Stimulated activated effector memory CD8-positive, alpha-beta T cell treated with anti-CD3 and anti-CD28 coated beads, Interleukin-12 subunit alpha, Interleukin-12 subunit beta, amount 100 ng/mL, for 72 hours (primary cell): Measurements from ENCODE around the gene GSTT4.
A peak's percentile ranks its signal among the peaks of the same experiment; 100 is the strongest.
"Not testable (repeated sequence)": the region's sequence is repeated elsewhere in the genome, so short reads cannot be mapped to it uniquely, and the experiment has no call there.

Experiments
- ATAC-seq: fragments of 150-1000 bp; cut with Tn5 transposase; 2 replicates; pipeline ENCODE4 v1.10.0; 2021
- DNase-seq, 2 donors: peaks; one replicate each; pipeline ENCODE4 v3.0.0; 2021 to 2022; ENCODE audit warnings: low spot score in 2 of 2
- H3K27ac Mint-ChIP-seq: one replicate; pipeline ENCODE4 v1.8.0; 2022; ENCODE audit warnings: mild to moderate bottlenecking, mixed read lengths
- H3K36me3 Mint-ChIP-seq: one replicate; pipeline ENCODE4 v1.8.0; 2022; ENCODE audit warnings: mild to moderate bottlenecking, mixed read lengths
- H3K4me1 Mint-ChIP-seq: one replicate; pipeline ENCODE4 v1.8.0; 2022; ENCODE audit warnings: mixed read lengths
- H3K4me3 Mint-ChIP-seq: one replicate; pipeline ENCODE4 v1.8.0; 2022; ENCODE audit warnings: mild to moderate bottlenecking, mixed read lengths
- H3K9me3 Mint-ChIP-seq: one replicate; pipeline ENCODE4 v1.8.0; 2022; ENCODE audit warnings: mixed read lengths

The GSTT4 gene

DNA sequence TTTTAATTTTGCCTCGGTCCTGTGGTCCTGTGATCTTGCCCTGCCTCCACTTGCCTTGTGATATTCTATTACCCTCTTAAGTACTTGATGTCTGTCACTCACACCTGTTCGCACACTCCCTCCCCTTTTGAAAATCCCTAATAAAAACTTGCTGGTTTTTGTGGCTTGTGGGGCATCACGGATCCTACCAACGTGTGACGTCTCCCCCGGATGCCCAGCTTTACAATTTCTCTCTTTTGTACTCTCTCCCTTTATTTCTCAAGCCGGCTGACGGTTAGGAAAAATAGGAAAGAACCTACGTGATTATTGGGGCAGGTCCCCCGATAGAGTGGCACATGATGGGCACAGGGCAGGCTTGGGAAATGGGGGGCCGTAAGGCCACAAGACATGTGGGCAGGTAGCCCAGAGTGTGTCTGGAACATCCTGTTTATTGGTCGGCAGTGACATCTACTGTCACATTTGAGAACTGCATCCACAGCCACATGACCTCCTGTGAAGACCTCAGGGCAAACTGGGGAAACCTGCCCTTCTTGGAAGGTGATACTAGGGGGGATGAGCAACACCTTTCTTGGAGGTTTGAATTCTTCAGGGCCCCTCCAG lies 48.9 kb downstream of the GSTT4 start:
- H3K36me3 Mint-ChIP-seq, H3K4me3 Mint-ChIP-seq, H3K9me3 Mint-ChIP-seq, H3K27ac Mint-ChIP-seq: not testable (repeated sequence)
- peaks cover 16% of the 10 kb centered on the region for H3K4me1 Mint-ChIP-seq
- ATAC-seq (peak; percentile 86), DNase-seq (peak; percentile 89)

DNA sequence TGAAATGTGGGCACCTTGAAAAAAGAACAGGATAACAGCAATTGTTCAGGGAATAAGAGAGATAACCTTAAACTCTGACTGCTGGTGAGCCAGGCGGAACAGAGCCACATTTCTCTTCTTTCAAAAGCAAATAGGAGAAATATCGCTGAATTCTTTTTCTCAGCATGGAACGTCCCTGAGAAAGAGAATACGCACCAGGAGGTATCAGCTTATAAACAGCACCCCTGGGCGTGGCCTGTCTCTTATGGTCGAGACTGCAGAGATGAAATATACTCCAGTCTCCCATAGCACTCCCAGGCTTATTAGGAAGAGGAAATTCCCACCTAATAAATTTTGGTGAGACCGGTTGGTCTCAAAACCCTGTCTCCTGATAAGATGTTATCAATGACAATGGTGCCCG lies 49.4 kb downstream of the GSTT4 start:
- H3K27ac Mint-ChIP-seq, ATAC-seq, H3K36me3 Mint-ChIP-seq, H3K9me3 Mint-ChIP-seq, H3K4me3 Mint-ChIP-seq, DNase-seq: not testable (repeated sequence)
- H3K4me1 Mint-ChIP-seq = peaks cover 16% of the 10 kb centered on the region

DNA sequence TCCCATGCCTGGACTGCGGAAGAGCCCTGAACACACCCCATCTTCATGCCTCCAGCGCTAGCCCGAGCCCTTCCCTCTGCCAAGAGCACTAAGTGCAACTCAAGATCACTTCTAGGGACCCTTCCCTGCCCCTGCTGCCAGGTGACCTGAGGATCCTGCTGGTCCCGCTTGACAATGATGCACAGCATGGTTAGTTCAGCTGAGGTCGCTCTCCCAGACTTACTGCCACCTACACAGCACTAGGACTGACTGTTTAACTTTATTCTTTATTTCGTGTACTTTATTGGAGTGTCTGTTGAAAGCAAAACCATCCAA lies 50.3 kb downstream of the GSTT4 start:
- peaks cover 16% of the 10 kb centered on the region for H3K4me1 Mint-ChIP-seq
- not testable (repeated sequence) for ATAC-seq, H3K9me3 Mint-ChIP-seq, H3K36me3 Mint-ChIP-seq, DNase-seq, H3K4me3 Mint-ChIP-seq
- peak overlapping the region; percentile 5 for H3K27ac Mint-ChIP-seq

DNA sequence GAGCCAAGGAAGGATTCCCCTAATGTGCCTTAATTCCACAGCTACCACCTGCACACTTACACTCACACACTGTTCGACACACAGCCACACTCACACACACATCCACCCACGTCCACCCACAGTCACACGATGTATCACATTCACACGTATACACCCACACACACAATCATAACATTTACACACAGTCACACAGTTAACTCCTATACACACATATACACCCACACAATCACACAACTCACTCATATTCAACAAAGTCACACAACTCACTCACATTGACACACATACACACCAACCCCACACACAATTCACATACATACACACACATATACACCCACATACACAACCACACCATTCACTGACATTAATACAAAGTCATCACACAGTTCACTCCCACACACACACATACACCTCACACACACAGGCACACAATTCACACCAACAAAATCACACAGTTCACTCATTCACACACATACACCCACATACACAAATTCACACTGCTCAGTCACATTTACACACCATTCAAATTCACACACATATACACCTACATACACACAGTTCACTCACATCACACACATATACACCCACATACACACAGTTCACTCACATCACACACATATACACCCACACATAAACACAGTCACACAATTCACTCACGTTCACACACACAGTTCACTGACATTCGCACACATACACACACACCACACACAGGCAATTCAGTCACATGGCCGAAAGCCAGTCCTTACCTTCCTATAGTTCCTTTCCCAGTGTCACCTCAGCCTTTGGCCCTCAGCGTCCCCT lies 50.9 kb downstream of the GSTT4 start:
- DNase-seq, H3K9me3 Mint-ChIP-seq, H3K36me3 Mint-ChIP-seq, H3K4me3 Mint-ChIP-seq, ATAC-seq: not testable (repeated sequence)
- Mint-ChIP-seq H3K4me1 (peaks cover 16% of the 10 kb centered on the region), H3K27ac (peak overlapping the region; percentile 5)

DNA sequence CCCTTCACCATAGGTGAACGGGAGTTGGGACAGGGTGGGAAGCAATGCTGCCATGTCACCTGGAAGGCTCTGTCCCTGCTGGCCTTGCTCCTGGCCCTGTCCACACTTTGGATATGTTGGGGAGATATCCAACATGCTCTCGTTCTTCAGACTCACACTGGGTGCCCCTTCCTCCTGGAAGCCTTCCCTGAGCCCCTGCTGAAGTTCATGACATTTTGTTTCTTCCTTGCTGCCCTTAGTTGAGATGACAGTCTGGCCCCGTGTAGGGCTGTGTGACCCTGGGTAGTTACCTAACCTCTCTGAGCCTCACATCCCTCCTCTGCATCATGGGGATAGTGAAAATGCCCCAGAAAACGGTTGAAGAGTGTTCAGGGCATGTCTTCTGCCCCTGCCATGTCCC lies 51.8 kb downstream of the GSTT4 start:
- H3K4me3 Mint-ChIP-seq, H3K27ac Mint-ChIP-seq, H3K9me3 Mint-ChIP-seq, ATAC-seq, DNase-seq, H3K36me3 Mint-ChIP-seq: not testable (repeated sequence)
- peaks cover 16% of the 10 kb centered on the region for H3K4me1 Mint-ChIP-seq

DNA sequence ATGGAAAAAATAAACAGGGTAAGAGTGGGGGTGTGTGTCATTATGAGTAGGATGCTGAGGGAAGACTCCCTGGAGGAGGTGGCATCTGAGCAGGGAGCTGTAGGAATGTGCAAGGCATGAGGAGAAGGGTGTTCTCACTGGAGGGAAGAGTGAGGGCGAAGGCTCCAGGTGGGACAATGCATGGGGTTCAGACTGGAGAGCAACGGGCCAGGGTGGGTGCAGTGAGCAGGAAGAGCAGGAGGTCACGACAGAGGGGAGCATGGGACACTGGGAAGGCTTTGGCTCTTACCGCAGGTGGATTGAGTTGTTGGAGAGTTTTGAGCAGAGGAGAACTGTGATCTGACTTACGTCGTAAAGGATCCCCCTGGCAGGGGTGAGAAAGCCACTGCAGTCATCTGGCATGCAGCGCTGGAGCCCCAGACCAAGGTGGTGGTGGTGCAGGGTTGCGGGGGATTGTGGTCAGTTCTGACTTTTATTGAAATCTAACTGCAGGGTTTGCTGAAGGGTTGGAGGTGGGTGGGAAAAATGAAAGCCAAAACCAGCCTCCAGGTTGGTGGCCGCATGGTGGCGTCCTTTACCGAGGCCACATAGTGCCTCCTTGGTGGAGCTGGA lies 52.4 kb downstream of the GSTT4 start:
- not testable (repeated sequence) for H3K36me3 Mint-ChIP-seq, DNase-seq, H3K9me3 Mint-ChIP-seq, H3K27ac Mint-ChIP-seq, H3K4me3 Mint-ChIP-seq, ATAC-seq
- H3K4me1 Mint-ChIP-seq = peaks cover 16% of the 10 kb centered on the region

DNA sequence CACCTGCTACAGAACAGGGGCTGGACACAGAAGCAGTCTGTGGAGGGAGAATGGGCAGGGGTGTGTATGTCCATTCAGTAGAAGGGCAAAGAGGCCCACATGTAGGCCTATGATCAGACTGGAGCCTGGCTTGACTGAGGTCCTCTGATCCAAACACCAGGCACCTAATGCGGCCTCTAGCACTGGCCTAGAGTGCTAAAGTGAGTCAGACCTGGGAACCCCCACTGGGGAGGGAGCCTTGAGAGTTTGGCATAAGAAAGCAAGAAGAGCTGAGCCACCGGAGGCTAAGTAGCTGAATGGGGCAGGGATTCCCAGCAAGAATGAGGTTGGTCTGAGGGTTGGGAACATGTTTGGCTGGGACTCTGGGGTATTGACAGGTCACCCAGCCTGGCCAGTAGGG lies 53.9 kb downstream of the GSTT4 start:
- H3K36me3 Mint-ChIP-seq, H3K4me3 Mint-ChIP-seq, DNase-seq, H3K9me3 Mint-ChIP-seq: not testable (repeated sequence)
- H3K4me1 Mint-ChIP-seq = peaks cover 13% of the 10 kb centered on the region
- peak; percentile 68 for ATAC-seq
- peak overlapping the region; percentile 51 for H3K27ac Mint-ChIP-seq

DNA sequence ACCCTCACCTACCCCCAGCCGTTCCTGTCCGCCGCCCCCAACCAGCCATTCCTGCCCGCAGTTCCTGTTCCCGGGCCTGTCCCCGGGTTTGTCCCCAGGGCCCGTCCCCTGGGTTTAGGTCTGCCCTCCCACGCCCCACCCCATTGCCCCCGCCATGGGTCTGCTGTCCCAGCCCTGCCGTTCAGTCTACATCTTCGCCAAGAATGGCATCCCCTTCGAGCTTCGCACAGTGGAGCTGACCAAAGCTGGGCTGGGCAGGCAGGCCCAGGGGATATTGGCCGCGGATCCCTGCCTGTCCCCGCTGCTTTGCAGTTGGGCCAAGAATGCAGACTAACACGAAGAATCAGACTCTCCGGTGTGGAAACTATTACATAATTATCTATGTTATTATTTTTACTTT lies 55.5 kb downstream of the GSTT4 start:
- not testable (repeated sequence) for H3K36me3 Mint-ChIP-seq, ATAC-seq, H3K4me3 Mint-ChIP-seq, H3K27ac Mint-ChIP-seq, H3K9me3 Mint-ChIP-seq, H3K4me1 Mint-ChIP-seq, DNase-seq
